NT2/D1 (cell line): Measurements from ENCODE around the gene EMC8.

Source experiments
- YY1 ChIP-seq: IDR thresholded peaks from 2 replicates; pipeline ENCODE4 v1.6.1; 2011; ENCODE audit not compliant: insufficient read length, insufficient read depth
- ZNF274 ChIP-seq: IDR thresholded peaks from 2 replicates; pipeline ENCODE4 v1.6.1; 2011; ENCODE audit warnings: mild to moderate bottlenecking, low read depth, low read length

DNA sequence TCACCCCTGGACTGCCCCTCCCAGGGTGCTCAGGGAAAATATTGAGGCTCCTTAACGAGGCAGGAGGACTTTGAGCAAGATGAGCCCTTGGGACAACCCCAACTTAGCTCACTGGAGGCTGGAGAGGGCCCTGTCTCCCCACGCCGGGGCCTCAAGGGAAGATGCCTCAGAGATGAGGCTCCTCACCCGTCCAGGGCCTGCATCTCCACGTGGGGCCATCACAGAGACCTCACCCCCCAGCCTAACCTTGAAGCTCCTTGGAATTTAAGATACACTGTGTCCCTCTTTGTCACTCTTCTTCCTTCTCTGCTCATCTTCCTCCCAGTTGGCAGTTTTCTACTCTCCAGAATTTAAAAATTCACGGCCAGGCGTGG is 11.4 kb upstream of the EMC8 start:
- TF ChIP-seq YY1 (no peak), ZNF274 (no peak)
